Panc1 (cell line): ENCODE measurements around the gene PRRC2C.

Experiments
- CTCF ChIP-seq: fragments of 450-650 bp; IDR thresholded peaks from 2 replicates; pipeline ENCODE4 v1.5.1; 2017; ENCODE audit warnings: mild to moderate bottlenecking
- POLR2AphosphoS5 ChIP-seq: IDR thresholded peaks from 2 replicates; pipeline ENCODE4 v1.6.1; 2012; ENCODE audit warnings: mild to moderate bottlenecking, low read depth, low read length, moderate library complexity
- REST ChIP-seq, 2 experiments: IDR thresholded peaks; 2 replicates each; pipeline ENCODE4 v1.6.1; 2011 to 2012; ENCODE audit warnings: low read depth in 2 of 2, control low read depth in 1 of 2, low read length in 1 of 2, mild to moderate bottlenecking in 1 of 2, moderate library complexity in 1 of 2; ENCODE audit not compliant: insufficient read depth in 1 of 2
- SIN3A ChIP-seq: IDR thresholded peaks from 2 replicates; pipeline ENCODE4 v1.6.1; 2012; ENCODE audit warnings: low read depth, mild to moderate bottlenecking, low read length, moderate library complexity, borderline replicate concordance; ENCODE audit not compliant: insufficient read depth
- TCF7L2 ChIP-seq: IDR thresholded peaks from 2 replicates; pipeline ENCODE4 v1.6.1; 2011; ENCODE audit warnings: mild to moderate bottlenecking, low read depth, low read length, inconsistent platforms

- no peak for TF ChIP-seq CTCF
- no peak for TF ChIP-seq SIN3A
- TF ChIP-seq POLR2AphosphoS5 = no peak
- TF ChIP-seq REST (IDR thresholded peaks at IDR 0.05; ENCODE audit: insufficient read depth in 1 of 2, low read depth in 2 of 2, low read length in 1 of 2) = no peak
- TF ChIP-seq TCF7L2 = no peak
These were observed 23.9 kb downstream of the PRRC2C start for GRCh38 chr1:171509191-171509590.
